ENCODE results near the gene KSR1.
"Not testable (repeated sequence)": the region's sequence is repeated elsewhere in the genome, so short reads cannot be mapped to it uniquely, and the experiment has no call there.

Gene KSR1

GRCh38 chr17:27455236-27455913 lies 873 bp upstream of the KSR1 start:
- no peak for DNase-seq

- peak in 2 of 5 donors; percentile 10 to 17 for DNase-seq
Observed at GRCh38 chr17:27456681-27457359, 572 bp downstream of the KSR1 start.

- DNase-seq: no peak
Observed at GRCh38 chr17:27457360-27457715, 1.1 kb downstream of the KSR1 start.

GRCh38 chr17:27457731-27458523 lies 1.7 kb downstream of the KSR1 start:
- no peak for DNase-seq

DNA sequence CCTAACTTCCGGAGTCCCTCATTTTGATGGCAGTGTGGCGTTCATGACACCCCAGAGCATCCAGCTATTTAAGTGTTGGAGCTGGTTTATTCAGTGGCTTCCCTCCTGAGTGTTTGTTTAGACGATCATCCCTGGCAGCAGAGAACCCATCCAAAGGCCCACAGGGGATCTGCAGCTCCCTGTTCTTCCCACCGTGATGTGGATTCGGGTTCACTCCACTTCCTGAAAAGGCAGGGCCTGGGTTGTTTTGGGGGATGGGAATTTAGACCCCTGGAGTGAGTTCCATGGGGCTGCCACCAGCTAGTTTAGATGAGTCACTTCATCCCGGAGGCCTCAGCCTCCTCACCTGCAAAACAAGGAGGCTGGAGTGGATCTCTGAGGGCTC lies 2.3 kb downstream of the KSR1 start:
- DNase-seq: no peak

DNA sequence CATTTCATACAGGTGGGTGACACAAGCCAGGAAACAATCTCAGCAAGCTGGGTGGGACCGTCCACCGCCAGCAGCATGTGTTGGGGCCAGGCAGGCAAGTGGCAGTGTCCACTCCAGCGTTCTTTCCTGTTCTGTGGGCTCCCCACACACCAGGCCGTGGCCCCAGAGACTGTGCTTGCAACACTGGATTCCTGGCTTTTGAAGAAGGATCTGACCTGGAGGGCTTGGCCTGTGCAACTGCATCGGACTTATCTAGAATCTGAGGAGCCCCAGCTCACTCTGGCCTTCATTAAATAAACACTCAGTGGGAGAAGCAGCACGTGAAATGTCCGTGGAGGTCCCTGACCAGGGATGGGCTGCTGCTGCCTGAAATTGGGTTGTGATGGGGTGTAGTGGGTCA lies 3.2 kb downstream of the KSR1 start:
- DNase-seq: no peak

DNA sequence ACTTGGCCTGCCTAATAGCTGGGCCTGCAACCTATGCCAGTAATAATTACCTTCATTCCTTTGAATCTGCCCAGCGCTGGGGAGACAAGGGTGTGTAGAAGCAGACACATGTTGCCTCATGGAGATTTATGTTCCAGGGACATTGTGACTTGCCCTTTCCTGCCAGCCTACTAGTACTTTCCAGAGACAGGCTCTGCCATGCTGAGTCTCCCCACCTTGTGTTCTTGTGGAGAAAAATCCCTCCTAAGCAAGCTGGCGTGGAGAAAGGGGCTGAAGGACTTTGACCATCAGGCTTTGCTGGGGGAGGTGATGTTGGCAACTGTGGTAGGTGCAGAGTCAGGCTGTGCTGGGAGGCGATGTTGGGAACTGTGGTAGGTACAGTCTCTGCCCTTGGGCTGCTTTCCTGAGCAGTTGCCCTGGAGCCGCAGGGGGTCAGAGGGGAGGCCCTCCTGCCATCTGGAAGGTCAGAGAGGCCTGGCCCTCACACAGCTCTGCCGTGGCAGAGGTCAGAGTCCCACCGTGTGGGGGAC lies 4.0 kb downstream of the KSR1 start:
- DNase-seq: no peak

- DNase-seq: no peak
Observed at GRCh38 chr17:27461192-27461859, 5.1 kb downstream of the KSR1 start.

- DNase-seq: no peak
Observed at GRCh38 chr17:27462149-27462548, 5.9 kb downstream of the KSR1 start.

- no peak for DNase-seq
Observed at GRCh38 chr17:27462714-27463113, 6.5 kb downstream of the KSR1 start.

DNA sequence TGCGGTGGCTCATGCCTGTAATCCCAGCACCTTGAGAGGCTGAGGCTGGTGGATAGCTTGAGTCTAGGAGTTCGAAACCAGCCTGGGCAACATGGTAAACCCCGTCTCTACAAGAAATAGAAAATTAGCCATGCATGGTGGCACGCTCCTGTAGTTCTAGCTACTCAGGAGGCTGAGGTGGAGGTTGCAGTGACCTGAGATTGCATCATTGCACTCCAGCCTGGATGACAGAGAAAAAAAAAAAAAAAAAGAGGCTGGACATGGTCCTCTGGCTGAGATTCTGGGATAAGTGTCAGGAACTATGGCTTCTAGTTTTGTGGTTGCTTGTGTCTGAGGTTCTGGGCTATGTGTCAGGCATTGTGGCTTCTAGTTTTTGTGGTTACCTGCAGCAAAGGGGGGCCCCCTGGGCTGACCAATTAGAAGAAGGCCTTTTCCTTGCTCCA lies 7.0 kb downstream of the KSR1 start:
- DNase-seq: no peak

- not testable (repeated sequence) for DNase-seq
Observed at GRCh38 chr17:27464019-27464418, 7.8 kb downstream of the KSR1 start.

DNA sequence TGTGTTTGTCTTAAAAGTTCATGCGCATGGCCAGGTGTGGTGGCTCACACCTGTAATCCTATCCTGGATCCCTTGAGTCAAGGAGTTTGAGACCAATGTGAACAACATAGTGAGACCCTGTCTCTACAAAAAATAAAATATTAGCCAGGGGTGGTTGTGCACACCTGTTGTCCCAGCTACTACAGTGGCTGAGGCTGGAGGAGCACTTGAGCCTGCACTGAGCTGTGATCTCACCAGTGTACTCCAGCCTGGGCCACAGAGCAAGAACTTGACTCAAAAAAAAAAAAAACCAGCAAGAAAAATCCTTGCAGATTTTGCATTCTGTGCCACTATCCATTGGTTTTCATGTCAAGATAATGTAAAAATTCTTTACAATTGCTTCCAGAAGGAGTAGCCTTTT lies 8.2 kb downstream of the KSR1 start:
- DNase-seq: no peak

DNA sequence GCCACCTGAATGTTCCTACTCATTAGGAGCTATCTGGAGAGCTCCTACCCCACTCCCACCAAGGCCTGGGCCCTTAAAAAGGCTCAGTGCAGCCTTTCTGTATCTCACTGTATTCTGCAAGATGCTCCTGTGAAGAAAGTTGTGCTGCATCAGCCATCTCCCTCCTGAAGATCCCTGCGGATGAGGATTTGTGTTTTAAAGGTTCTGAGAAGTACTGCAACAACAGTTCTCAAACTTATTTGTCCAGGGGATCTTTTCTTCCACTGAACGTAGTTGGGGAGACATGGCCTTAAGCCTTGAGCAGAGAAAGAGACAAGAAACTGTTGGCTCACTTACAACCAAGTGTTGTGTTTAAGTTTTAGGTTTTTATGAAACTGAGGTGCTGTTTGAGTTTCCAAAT lies 9.6 kb downstream of the KSR1 start:
- not testable (repeated sequence) for DNase-seq

- DNase-seq: peak in 1 of 5 donors; percentile 27
Observed at GRCh38 chr17:27466376-27466742, 10.1 kb downstream of the KSR1 start.

GRCh38 chr17:27466743-27467375 lies 10.6 kb downstream of the KSR1 start:
- peak in 3 of 5 donors; percentile 9 to 88 (median 25) for DNase-seq

- DNase-seq: no peak
Observed at GRCh38 chr17:27469256-27469655, 13.0 kb downstream of the KSR1 start.

GRCh38 chr17:27471321-27472269 lies 15.3 kb downstream of the KSR1 start:
- peak; percentile 23 to 89 (median 40) for DNase-seq

- no peak for DNase-seq
Observed at GRCh38 chr17:27473190-27473747, 17.0 kb downstream of the KSR1 start.

- peak; percentile 34 to 83 (median 56) for DNase-seq
Observed at GRCh38 chr17:27473748-27474609, 17.7 kb downstream of the KSR1 start.
